ENCODE data around the gene FTO.

Gene FTO

GRCh38 chr16:53937161-53937880, 233.4 kb downstream of the FTO start:
- no peak for DNase-seq (ENCODE audit: low read depth)

- no peak for DNase-seq (ENCODE audit: low read depth)
Measured at GRCh38 chr16:53944025-53944424, 240.1 kb downstream of the FTO start.

GRCh38 chr16:53945996-53946395, 242.0 kb downstream of the FTO start:
- peak; percentile 7 for DNase-seq (ENCODE audit: low read depth)

GRCh38 chr16:53946746-53947386, 242.9 kb downstream of the FTO start:
- no peak for DNase-seq (ENCODE audit: low read depth)

GRCh38 chr16:53947642-53948041, 243.7 kb downstream of the FTO start:
- DNase-seq (ENCODE audit: low read depth) = no peak

GRCh38 chr16:53948326-53948725, 244.4 kb downstream of the FTO start:
- DNase-seq (ENCODE audit: low read depth) = no peak

GRCh38 chr16:53948734-53949430, 244.9 kb downstream of the FTO start:
- no peak for DNase-seq (ENCODE audit: low read depth)

- no peak for DNase-seq (ENCODE audit: low read depth)
Measured at GRCh38 chr16:53949715-53950410, 245.9 kb downstream of the FTO start.

GRCh38 chr16:53950677-53951076, 246.7 kb downstream of the FTO start:
- DNase-seq (ENCODE audit: low read depth) = no peak

GRCh38 chr16:53952215-53953208, 248.6 kb downstream of the FTO start:
- DNase-seq (ENCODE audit: low read depth) = no peak

GRCh38 chr16:53953336-53953735, 249.4 kb downstream of the FTO start:
- DNase-seq (ENCODE audit: low read depth) = no peak

- no peak for DNase-seq (ENCODE audit: low read depth)
Measured at GRCh38 chr16:53955221-53955875, 251.4 kb downstream of the FTO start.

GRCh38 chr16:53958341-53958880, 254.5 kb downstream of the FTO start:
- DNase-seq (ENCODE audit: low read depth) = no peak

- DNase-seq (ENCODE audit: low read depth) = no peak
Measured at GRCh38 chr16:53960050-53960812, 256.3 kb downstream of the FTO start.

GRCh38 chr16:53960954-53961616, 257.1 kb downstream of the FTO start:
- no peak for DNase-seq (ENCODE audit: low read depth)

GRCh38 chr16:53962041-53962440, 258.1 kb downstream of the FTO start:
- DNase-seq (ENCODE audit: low read depth) = no peak

GRCh38 chr16:53964145-53964790, 260.3 kb downstream of the FTO start:
- no peak for DNase-seq (ENCODE audit: low read depth)

GRCh38 chr16:53966821-53967571, 263.0 kb downstream of the FTO start:
- no peak for DNase-seq (ENCODE audit: low read depth)

Measured in GM04503 (cell line).